T follicular helper cell (primary cell): ENCODE measurements around the gene CSMD2.
A peak's percentile ranks its signal among the peaks of the same experiment; 100 is the strongest.

Experiments used
- DNase-seq: peaks from one replicate; pipeline ENCODE4 v3.0.0-alpha.2; 2020; ENCODE audit warnings: low read depth

CSMD2 gene

GRCh38 chr1:33482412-33482811 lies 682.6 kb downstream of the CSMD2 start:
- DNase-seq = no peak

GRCh38 chr1:33477451-33477850 lies 687.6 kb downstream of the CSMD2 start:
- no peak for DNase-seq

GRCh38 chr1:33473900-33474299 lies 691.1 kb downstream of the CSMD2 start:
- DNase-seq = no peak

- DNase-seq = peak; percentile 74
These were observed 692.6 kb downstream of the CSMD2 start, which contains the start of gene ZSCAN20 for GRCh38 chr1:33472269-33472980. Gene ZSCAN20, plus strand, starts transcription at chr1:33472645. Its CDS starts 6,644 bp downstream, at chr1:33479289.

- no peak for DNase-seq
These were observed 693.6 kb downstream of the CSMD2 start for GRCh38 chr1:33471416-33471815.

GRCh38 chr1:33470495-33471012 lies 694.5 kb downstream of the CSMD2 start:
- DNase-seq = peak; percentile 29

GRCh38 chr1:33469691-33470090 lies 695.3 kb downstream of the CSMD2 start:
- no peak for DNase-seq

- no peak for DNase-seq
These were observed 696.1 kb downstream of the CSMD2 start for GRCh38 chr1:33468967-33469366.

GRCh38 chr1:33468531-33468930 lies 696.5 kb downstream of the CSMD2 start:
- DNase-seq = no peak

GRCh38 chr1:33468011-33468410 lies 697.0 kb downstream of the CSMD2 start:
- no peak for DNase-seq

GRCh38 chr1:33466159-33466558 lies 698.9 kb downstream of the CSMD2 start:
- no peak for DNase-seq

GRCh38 chr1:33465316-33465715 lies 699.7 kb downstream of the CSMD2 start:
- DNase-seq = no peak

- DNase-seq = no peak
These were observed 700.5 kb downstream of the CSMD2 start for GRCh38 chr1:33464552-33464951.
